GM18868 (cell line): ENCODE data around the gene SSX4.
"Not testable (repeated sequence)": the region's sequence is repeated elsewhere in the genome, so short reads cannot be mapped to it uniquely, and the experiment has no call there.

Experiments used
- ATAC-seq: cut with Tn5 transposase; IDR thresholded peaks from one replicate; pipeline ENCODE4 v1.9.1; 2021; ENCODE audit warnings: mild to moderate bottlenecking, moderate library complexity; ENCODE audit not compliant: unreplicated experiment

Gene SSX4

GRCh38 chrX:48383239-48383638 lies at the start of gene SSX4:
Gene SSX4 (plus strand): TSS chrX:48383539. CDS start chrX:48384054, 515 bp downstream.
- ATAC-seq, result not testable (repeated sequence)

DNA sequence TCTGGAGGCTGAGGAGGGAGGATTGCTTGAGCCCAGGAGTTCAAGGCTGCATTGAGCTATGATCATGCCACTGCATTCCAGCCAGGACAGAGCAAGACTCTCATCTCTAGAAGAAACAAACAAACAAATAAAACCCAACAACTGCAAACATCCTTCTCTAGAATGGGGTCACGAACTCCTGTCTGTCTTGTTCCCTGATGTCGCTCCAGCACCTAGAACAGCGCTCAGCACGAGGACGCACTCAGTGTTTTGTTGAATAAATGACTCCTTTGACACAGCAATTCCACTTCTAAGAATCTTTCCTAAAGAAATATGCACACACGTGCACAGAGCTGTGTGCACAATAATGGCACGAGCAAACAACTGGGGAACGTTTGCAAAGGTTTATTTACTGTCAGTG lies 37.3 kb upstream of the SSX4 start:
- ATAC-seq, result not testable (repeated sequence)

DNA sequence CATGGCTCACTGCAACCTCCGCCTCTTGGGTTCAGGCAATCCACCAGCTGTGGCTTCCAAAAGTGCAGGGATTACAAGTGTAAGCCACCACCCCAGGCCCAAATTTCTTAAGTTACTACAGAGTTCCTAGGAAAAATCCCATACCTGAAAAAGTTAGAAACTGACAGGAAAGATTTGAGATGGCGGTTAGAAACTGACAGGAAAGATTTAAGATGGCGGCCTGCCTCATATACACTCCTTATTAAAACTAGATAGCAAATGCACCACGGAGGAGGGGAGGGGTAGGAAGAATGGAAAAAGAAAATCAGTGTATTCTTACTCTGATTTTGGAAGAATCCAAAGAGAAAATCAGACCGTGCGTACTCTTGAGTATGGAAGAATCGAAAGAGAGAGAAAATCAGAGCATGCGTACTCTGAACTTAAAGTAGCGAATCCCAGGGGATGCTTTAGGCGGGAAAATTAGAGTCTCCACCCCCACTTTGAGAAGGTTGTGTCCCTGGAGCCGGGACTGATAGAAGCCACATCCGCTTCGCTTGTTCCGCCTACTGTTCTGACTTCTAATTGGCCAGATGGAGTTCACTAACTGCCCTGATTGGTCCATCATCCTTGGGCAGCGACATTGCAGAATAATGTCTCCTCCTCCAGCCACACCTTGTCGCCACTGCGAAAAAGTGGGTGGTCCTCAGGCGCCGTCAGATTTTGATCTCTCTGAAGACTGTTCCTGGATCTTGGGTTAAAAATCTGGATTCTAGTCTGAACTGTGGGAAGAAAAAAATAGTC lies 26.8 kb upstream of the SSX4 start, which contains the start of gene SSX3:
SSX3 (minus strand) TSS at position 389 of the 780 bp plus-strand sequence. CDS start 1,454 bp downstream, outside the sequence.
- ATAC-seq, result not testable (repeated sequence)

- no peak for ATAC-seq
Observed at GRCh38 chrX:48357681-48358080, 25.7 kb upstream of the SSX4 start.

- ATAC-seq, result not testable (repeated sequence)
Observed at GRCh38 chrX:48359281-48359680, 24.1 kb upstream of the SSX4 start.

DNA sequence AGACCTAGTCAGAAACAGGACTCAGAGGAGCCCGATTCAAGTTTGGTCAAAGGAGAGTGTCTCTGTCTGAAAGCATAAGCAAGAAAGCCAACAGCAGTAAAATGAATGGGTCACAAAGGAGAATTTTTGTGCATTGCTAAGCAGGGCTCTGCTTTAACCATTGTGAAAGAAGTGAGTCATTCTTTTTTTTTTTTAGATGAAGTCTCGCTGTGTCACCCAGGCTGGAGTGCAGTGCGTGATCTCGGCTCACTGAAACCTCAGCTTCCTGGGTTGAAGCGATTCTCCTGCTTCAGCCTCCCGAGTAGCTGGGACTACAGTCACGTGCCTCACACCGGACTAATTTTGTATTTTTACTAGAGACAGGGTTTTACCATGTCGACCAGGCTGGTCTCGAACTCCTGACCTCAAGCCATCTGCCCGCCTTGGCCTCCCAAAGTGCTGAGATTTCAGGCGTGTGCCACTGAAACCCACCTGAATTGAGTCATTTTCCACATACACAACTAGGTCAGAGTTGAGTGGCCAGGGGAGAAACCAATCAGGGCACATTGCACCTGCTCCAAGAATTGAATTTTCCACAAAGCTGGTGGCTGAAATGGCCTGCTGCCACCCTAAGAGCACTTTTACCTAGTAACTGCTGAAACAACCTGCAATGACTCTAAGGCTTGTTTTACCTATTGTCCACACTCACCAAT lies 15.5 kb upstream of the SSX4 start:
- ATAC-seq, result not testable (repeated sequence)

- not testable (repeated sequence) for ATAC-seq
Observed at GRCh38 chrX:48370408-48370807, 12.9 kb upstream of the SSX4 start.

DNA sequence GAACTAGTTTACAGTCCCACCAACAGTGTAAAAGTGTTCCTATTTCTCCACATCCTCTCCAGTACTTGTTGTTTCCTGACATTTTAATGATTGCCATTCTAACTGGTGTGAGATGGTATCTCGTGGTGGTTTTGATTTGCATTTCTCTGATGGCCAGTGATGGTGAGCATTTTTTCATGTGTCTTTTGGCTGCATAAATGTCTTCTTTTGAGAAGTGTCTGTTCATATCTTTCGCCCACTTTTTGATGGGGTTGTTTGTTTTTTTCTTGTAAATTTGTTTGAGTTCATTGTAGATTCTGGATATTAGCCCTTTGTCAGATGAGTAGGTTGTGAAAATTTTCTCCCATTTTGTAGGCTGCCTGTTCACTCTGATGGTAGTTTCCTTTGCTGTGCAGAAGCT lies 13.6 kb downstream of the SSX4 start:
- not testable (repeated sequence) for ATAC-seq

- not testable (repeated sequence) for ATAC-seq
Observed at GRCh38 chrX:48397825-48398224, 14.5 kb downstream of the SSX4 start.

DNA sequence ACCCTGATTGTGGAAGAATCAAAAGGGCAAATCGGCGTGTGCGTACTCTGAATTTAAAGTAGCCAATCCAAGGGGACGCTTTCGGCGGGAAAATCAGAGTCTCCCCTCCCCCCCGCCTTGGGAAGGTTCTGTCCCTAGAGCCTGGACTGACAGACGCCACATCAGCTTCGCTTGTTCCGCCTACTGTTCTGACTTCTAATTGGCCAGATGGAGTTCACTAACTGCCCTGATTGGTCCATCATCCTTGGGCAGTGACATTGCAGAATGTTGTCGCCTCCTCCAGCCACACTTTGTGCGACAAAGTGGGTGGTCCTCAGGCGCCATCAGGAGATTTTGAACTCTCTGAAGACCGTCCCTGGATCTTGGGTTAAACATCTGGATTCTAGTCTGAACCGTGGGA lies 28.5 kb downstream of the SSX4 start, which contains the start of gene SSX4B:
SSX4B (minus strand) TSS at position 101 of the 400 bp plus-strand sequence. CDS start 588 bp downstream, outside the sequence.
- not testable (repeated sequence) for ATAC-seq

GRCh38 chrX:48427027-48427716 lies 43.8 kb downstream of the SSX4 start:
- ATAC-seq, result not testable (repeated sequence)

DNA sequence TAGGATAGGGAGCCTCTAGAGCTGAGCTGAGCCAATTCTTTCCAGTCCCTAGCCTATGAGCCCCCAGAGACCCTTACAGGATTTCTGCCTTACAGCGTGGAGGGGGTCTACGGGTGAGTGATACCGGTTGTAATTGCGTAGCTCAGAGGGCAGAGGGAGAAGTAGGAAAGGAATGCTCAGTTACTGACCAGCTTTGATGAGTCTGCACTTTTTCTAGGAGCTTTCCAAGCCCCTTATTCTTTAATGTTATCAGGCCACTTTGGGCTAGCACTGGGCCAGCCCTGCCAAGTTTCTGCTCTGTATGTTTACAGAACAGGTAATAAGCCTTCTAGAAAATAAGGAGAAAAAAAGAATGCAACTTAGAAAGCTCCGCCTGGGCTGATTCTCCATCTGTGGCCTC lies 46.3 kb downstream of the SSX4 start:
- not testable (repeated sequence) for ATAC-seq

- not testable (repeated sequence) for ATAC-seq
Observed at GRCh38 chrX:48430166-48430565, 46.8 kb downstream of the SSX4 start.

DNA sequence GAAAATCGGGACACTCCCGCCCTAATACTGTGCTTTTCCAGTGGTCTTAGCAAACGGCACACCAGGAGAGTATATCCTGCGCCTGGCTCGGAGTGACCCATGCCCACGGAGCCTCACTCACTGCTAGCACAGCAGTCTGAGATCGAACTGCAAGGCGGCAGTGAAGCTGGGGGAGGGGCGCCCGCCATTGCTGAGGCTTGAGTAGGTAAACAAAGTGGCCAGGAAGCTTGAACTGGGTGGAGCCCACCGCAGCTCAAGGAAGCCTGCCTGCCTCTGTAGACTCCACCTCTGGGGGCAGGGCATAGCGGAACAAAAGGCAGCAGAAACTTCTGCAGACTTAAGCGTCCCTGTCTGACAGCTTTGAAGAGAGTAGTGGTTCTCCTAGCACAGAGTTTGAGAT lies 50.4 kb downstream of the SSX4 start:
- not testable (repeated sequence) for ATAC-seq
